ENCODE results near the gene TUBGCP2.
A peak's percentile ranks its signal among the peaks of the same experiment; 100 is the strongest.

Gene TUBGCP2

GRCh38 chr10:133308421-133309099 is at the start of gene TUBGCP2, which contains the start of gene ZNF511:
TUBGCP2 (minus strand) TSS chr10:133308872; CDS start chr10:133302941, 5,931 bp downstream.
ZNF511 (plus strand) TSS chr10:133308914; CDS start chr10:133308944, 30 bp downstream.
- DNase-seq (ENCODE audit: low read depth in 3 of 3) = peak; percentile 80 to 84 (median 82)

- peak in 2 of 3 experiments; percentile 57 to 76 for DNase-seq (ENCODE audit: low read depth in 3 of 3)
Observed at GRCh38 chr10:133357285-133358161, 48.9 kb upstream of the TUBGCP2 start, which contains the start of gene FUOM. FUOM (minus strand) TSS chr10:133358019; CDS start chr10:133358007, 12 bp downstream.

GRCh38 chr10:133356549-133357284 is 48.0 kb upstream of the TUBGCP2 start:
- DNase-seq (ENCODE audit: low read depth in 3 of 3) = no peak

- DNase-seq (ENCODE audit: low read depth in 3 of 3) = no peak
Observed at GRCh38 chr10:133355991-133356390, 47.3 kb upstream of the TUBGCP2 start.

- no peak for DNase-seq (ENCODE audit: low read depth in 3 of 3)
Observed at GRCh38 chr10:133355266-133355665, 46.6 kb upstream of the TUBGCP2 start.

- no peak for DNase-seq (ENCODE audit: low read depth in 3 of 3)
Observed at GRCh38 chr10:133354672-133355240, 46.1 kb upstream of the TUBGCP2 start.

GRCh38 chr10:133353988-133354605 is 45.4 kb upstream of the TUBGCP2 start:
- no peak for DNase-seq (ENCODE audit: low read depth in 3 of 3)

GRCh38 chr10:133353202-133353959 is 44.7 kb upstream of the TUBGCP2 start:
- no peak for DNase-seq (ENCODE audit: low read depth in 3 of 3)

- DNase-seq (ENCODE audit: low read depth in 3 of 3) = no peak
Observed at GRCh38 chr10:133351408-133352318, 43.0 kb upstream of the TUBGCP2 start.

GRCh38 chr10:133350950-133351329 is 42.3 kb upstream of the TUBGCP2 start:
- DNase-seq (ENCODE audit: low read depth in 3 of 3) = no peak

GRCh38 chr10:133350283-133350949 is 41.7 kb upstream of the TUBGCP2 start:
- DNase-seq (ENCODE audit: low read depth in 3 of 3) = no peak

- DNase-seq (ENCODE audit: low read depth in 3 of 3) = no peak
Observed at GRCh38 chr10:133349577-133350011, 40.9 kb upstream of the TUBGCP2 start.

GRCh38 chr10:133349160-133349568 is 40.5 kb upstream of the TUBGCP2 start:
- DNase-seq (ENCODE audit: low read depth in 3 of 3) = no peak

- no peak for DNase-seq (ENCODE audit: low read depth in 3 of 3)
Observed at GRCh38 chr10:133347710-133348517, 39.2 kb upstream of the TUBGCP2 start.

- DNase-seq (ENCODE audit: low read depth in 3 of 3) = no peak
Observed at GRCh38 chr10:133346413-133346812, 37.7 kb upstream of the TUBGCP2 start.

- no peak for DNase-seq (ENCODE audit: low read depth in 3 of 3)
Observed at GRCh38 chr10:133344236-133344635, 35.6 kb upstream of the TUBGCP2 start.

GRCh38 chr10:133343558-133343957 is 34.9 kb upstream of the TUBGCP2 start:
- DNase-seq (ENCODE audit: low read depth in 3 of 3) = no peak

- DNase-seq (ENCODE audit: low read depth in 3 of 3) = no peak
Observed at GRCh38 chr10:133342942-133343341, 34.3 kb upstream of the TUBGCP2 start.
